Neutrophil (primary cell): ENCODE results near the gene VIT.

Experiments
- H3K27ac ChIP-seq: fragments of 200-600 bp; sonication (generic); 2 replicates; pipeline ENCODE4 v1.5.1; 2016; ENCODE audit warnings: mild to moderate bottlenecking, moderate library complexity
- H3K27me3 ChIP-seq: fragments of 200-600 bp; sonication (generic); 2 replicates; pipeline ENCODE4 v1.6.0; 2016; ENCODE audit warnings: mild to moderate bottlenecking
- H3K36me3 ChIP-seq: fragments of 200-600 bp; sonication (generic); 2 replicates; pipeline ENCODE4 v1.5.1; 2017
- H3K4me1 ChIP-seq, 2 experiments: fragments of 200-600 bp in 1 of 2; sonication (generic) in 1 of 2; 1 replicate in 1 of 2; 2 replicates in 1 of 2; pipeline versions ENCODE4 v1.5.1 to v1.6.1; 2013 to 2016; ENCODE audit warnings: low read depth in 1 of 2, low read length in 1 of 2, mild to moderate bottlenecking in 1 of 2, moderate library complexity in 1 of 2; ENCODE audit not compliant: control insufficient read depth in 1 of 2, insufficient read depth in 1 of 2
- H3K4me3 ChIP-seq, 2 experiments: fragments of 200-600 bp in 1 of 2; sonication (generic) in 1 of 2; 1 replicate in 1 of 2; 2 replicates in 1 of 2; pipeline ENCODE4 v1.5.1; 2013 to 2016; ENCODE audit warnings: low read depth in 1 of 2, low read length in 1 of 2, mild to moderate bottlenecking in 1 of 2, moderate library complexity in 1 of 2
- H3K9me3 ChIP-seq: fragments of 200-600 bp; sonication (generic); 2 replicates; pipeline ENCODE4 v1.5.1; 2016
- TF ChIP-seq, protein P1 (sequence below): fragments of 200-600 bp; sonication (generic); IDR thresholded peaks from 2 replicates; pipeline ENCODE4 v1.5.1; 2016; ENCODE audit warnings: antibody characterized with exemption

The VIT gene

GRCh38 chr2:36657703-36658102 is 38.8 kb upstream of the VIT start:
- TF ChIP-seq, protein P1, sequence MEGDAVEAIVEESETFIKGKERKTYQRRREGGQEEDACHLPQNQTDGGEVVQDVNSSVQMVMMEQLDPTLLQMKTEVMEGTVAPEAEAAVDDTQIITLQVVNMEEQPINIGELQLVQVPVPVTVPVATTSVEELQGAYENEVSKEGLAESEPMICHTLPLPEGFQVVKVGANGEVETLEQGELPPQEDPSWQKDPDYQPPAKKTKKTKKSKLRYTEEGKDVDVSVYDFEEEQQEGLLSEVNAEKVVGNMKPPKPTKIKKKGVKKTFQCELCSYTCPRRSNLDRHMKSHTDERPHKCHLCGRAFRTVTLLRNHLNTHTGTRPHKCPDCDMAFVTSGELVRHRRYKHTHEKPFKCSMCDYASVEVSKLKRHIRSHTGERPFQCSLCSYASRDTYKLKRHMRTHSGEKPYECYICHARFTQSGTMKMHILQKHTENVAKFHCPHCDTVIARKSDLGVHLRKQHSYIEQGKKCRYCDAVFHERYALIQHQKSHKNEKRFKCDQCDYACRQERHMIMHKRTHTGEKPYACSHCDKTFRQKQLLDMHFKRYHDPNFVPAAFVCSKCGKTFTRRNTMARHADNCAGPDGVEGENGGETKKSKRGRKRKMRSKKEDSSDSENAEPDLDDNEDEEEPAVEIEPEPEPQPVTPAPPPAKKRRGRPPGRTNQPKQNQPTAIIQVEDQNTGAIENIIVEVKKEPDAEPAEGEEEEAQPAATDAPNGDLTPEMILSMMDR = no peak
- Histone ChIP-seq H3K4me1 (no peaks in the 10 kb centered on the region), H3K36me3 (no peaks in the 10 kb centered on the region), H3K27me3 (no peaks in the 10 kb centered on the region), H3K4me3 (no peak overlapping the region), H3K27ac (no peak overlapping the region), H3K9me3 (no peaks in the 10 kb centered on the region)

GRCh38 chr2:36658277-36658748 is 38.2 kb upstream of the VIT start:
- Histone ChIP-seq H3K36me3 (no peaks in the 10 kb centered on the region), H3K9me3 (no peaks in the 10 kb centered on the region), H3K27ac (no peak overlapping the region), H3K4me1 (no peaks in the 10 kb centered on the region), H3K27me3 (no peaks in the 10 kb centered on the region), H3K4me3 (no peak overlapping the region)
- TF ChIP-seq, protein P1 = no peak

GRCh38 chr2:36659218-36659617 is 37.3 kb upstream of the VIT start:
- TF ChIP-seq, protein P1 = no peak
- no peaks in the 10 kb centered on the region for H3K9me3 ChIP-seq
- no peaks in the 10 kb centered on the region for H3K27me3 ChIP-seq
- H3K27ac ChIP-seq = no peak overlapping the region
- no peak overlapping the region for H3K4me3 ChIP-seq
- H3K36me3 ChIP-seq = no peaks in the 10 kb centered on the region
- no peaks in the 10 kb centered on the region for H3K4me1 ChIP-seq

DNA sequence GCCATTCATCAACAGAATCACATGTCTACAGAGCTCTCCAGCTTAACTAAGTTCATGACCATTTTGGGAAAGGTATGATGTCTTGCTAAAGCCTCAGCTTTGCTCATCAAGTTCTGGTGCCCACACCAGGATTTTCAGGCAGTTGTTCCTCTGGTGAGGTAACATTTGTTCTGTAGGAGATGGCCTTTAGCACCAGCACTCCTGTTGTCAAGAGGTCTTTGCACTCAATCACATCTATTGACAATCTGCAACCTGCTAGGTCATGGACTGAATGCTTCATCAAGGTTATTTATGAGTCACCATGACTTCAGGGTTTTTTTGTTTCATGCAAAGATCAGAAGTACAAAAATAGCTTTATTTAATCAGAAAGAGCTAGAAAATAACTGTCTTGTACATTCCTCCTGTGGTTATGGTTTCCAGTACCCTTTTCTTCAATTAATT is 36.6 kb upstream of the VIT start:
- H3K27ac ChIP-seq = no peak overlapping the region

DNA sequence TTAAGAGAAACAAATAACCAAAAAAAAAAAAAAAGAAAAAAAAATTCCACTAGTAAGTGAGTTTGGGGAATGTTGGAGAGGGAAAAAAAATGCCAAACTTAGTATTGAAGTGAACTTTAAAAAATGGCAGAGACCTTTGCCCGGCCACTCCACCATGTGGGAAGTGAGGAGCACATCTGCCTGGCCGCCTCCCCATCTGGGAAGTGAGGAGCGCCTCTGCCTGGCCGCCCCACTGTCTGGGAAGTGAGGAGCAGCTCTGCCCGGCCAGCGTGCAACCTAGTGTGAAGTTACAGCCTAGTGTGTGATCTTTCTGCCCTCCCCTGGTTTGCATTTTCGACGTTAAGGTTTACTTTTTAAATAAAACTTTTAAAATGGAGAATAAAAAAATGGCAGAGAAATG is 33.9 kb upstream of the VIT start:
- TF ChIP-seq, protein P1 = no peak
- Histone ChIP-seq H3K27me3 (peaks cover 8% of the 10 kb centered on the region), H3K36me3 (no peaks in the 10 kb centered on the region), H3K27ac (no peak overlapping the region), H3K4me3 (no peak overlapping the region), H3K9me3 (no peaks in the 10 kb centered on the region), H3K4me1 (no peaks in the 10 kb centered on the region)

More for the DNA sequence above, 36.6 kb upstream of the VIT start:
- peaks cover 4% of the 10 kb centered on the region for H3K27me3 ChIP-seq
- no peaks in the 10 kb centered on the region for H3K4me1 ChIP-seq
- H3K36me3 ChIP-seq = no peaks in the 10 kb centered on the region
- H3K9me3 ChIP-seq = no peaks in the 10 kb centered on the region
- no peak overlapping the region for H3K4me3 ChIP-seq
- TF ChIP-seq, protein P1 = no peak

- H3K27me3 ChIP-seq = peaks cover 8% of the 10 kb centered on the region
- no peak overlapping the region for H3K4me3 ChIP-seq
- no peaks in the 10 kb centered on the region for H3K36me3 ChIP-seq
- no peaks in the 10 kb centered on the region for H3K4me1 ChIP-seq
- TF ChIP-seq, protein P1 = no peak
- no peak overlapping the region for H3K27ac ChIP-seq
- no peaks in the 10 kb centered on the region for H3K9me3 ChIP-seq
Observed at GRCh38 chr2:36663295-36663694, 33.2 kb upstream of the VIT start.
